ENCODE results near the gene ARRDC1.

DNA sequence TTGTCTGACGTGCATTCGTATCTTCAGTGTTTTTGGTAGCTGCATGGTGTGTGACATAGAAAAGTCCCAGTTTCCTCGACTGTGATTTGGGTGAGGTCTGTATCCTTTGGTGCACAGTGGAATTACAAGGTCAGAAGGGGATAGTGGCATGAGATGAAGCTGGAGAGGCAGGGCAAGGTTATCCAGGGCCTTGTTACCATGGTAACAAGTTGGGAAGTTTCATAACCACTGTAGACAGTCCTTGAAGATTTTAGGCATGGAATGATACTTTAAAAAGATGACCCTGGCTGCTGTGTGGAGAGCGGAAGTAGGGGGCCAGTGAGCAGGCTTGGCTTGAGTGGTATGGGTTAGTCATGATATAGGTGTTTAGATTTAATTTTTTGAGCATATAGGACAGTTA, 25.2 kb downstream of the ARRDC1 start:
- no peak for TF ChIP-seq CHD2 (IDR thresholded peaks at IDR 0.05; ENCODE audit: low read length, partially characterized antibody)
- no peak for TF ChIP-seq EP300 (IDR thresholded peaks at IDR 0.05)
- TF ChIP-seq, protein P1, sequence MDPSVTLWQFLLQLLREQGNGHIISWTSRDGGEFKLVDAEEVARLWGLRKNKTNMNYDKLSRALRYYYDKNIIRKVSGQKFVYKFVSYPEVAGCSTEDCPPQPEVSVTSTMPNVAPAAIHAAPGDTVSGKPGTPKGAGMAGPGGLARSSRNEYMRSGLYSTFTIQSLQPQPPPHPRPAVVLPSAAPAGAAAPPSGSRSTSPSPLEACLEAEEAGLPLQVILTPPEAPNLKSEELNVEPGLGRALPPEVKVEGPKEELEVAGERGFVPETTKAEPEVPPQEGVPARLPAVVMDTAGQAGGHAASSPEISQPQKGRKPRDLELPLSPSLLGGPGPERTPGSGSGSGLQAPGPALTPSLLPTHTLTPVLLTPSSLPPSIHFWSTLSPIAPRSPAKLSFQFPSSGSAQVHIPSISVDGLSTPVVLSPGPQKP (IDR thresholded peaks at IDR 0.05; ENCODE audit: low read depth, low read length) = no peak
- TF ChIP-seq CHD4 (IDR thresholded peaks at IDR 0.05; ENCODE audit: borderline replicate concordance) = no peak
- TF ChIP-seq, protein P2, sequence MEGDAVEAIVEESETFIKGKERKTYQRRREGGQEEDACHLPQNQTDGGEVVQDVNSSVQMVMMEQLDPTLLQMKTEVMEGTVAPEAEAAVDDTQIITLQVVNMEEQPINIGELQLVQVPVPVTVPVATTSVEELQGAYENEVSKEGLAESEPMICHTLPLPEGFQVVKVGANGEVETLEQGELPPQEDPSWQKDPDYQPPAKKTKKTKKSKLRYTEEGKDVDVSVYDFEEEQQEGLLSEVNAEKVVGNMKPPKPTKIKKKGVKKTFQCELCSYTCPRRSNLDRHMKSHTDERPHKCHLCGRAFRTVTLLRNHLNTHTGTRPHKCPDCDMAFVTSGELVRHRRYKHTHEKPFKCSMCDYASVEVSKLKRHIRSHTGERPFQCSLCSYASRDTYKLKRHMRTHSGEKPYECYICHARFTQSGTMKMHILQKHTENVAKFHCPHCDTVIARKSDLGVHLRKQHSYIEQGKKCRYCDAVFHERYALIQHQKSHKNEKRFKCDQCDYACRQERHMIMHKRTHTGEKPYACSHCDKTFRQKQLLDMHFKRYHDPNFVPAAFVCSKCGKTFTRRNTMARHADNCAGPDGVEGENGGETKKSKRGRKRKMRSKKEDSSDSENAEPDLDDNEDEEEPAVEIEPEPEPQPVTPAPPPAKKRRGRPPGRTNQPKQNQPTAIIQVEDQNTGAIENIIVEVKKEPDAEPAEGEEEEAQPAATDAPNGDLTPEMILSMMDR (IDR thresholded peaks at IDR 0.05) = no peak
- no peak for TF ChIP-seq CEBPB (IDR thresholded peaks at IDR 0.05)
- TF ChIP-seq HOXB5 (CRISPR knock-in tag; IDR thresholded peaks at IDR 0.05) = no peak
- TF ChIP-seq POLR2A (IDR thresholded peaks at IDR 0.05; ENCODE audit: low read length) = no peak
- TF ChIP-seq, protein P3, sequence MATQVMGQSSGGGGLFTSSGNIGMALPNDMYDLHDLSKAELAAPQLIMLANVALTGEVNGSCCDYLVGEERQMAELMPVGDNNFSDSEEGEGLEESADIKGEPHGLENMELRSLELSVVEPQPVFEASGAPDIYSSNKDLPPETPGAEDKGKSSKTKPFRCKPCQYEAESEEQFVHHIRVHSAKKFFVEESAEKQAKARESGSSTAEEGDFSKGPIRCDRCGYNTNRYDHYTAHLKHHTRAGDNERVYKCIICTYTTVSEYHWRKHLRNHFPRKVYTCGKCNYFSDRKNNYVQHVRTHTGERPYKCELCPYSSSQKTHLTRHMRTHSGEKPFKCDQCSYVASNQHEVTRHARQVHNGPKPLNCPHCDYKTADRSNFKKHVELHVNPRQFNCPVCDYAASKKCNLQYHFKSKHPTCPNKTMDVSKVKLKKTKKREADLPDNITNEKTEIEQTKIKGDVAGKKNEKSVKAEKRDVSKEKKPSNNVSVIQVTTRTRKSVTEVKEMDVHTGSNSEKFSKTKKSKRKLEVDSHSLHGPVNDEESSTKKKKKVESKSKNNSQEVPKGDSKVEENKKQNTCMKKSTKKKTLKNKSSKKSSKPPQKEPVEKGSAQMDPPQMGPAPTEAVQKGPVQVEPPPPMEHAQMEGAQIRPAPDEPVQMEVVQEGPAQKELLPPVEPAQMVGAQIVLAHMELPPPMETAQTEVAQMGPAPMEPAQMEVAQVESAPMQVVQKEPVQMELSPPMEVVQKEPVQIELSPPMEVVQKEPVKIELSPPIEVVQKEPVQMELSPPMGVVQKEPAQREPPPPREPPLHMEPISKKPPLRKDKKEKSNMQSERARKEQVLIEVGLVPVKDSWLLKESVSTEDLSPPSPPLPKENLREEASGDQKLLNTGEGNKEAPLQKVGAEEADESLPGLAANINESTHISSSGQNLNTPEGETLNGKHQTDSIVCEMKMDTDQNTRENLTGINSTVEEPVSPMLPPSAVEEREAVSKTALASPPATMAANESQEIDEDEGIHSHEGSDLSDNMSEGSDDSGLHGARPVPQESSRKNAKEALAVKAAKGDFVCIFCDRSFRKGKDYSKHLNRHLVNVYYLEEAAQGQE (IDR thresholded peaks at IDR 0.05) = no peak
- TF ChIP-seq SREBF2 (IDR thresholded peaks at IDR 0.05) = no peak
- TF ChIP-seq, protein P4, sequence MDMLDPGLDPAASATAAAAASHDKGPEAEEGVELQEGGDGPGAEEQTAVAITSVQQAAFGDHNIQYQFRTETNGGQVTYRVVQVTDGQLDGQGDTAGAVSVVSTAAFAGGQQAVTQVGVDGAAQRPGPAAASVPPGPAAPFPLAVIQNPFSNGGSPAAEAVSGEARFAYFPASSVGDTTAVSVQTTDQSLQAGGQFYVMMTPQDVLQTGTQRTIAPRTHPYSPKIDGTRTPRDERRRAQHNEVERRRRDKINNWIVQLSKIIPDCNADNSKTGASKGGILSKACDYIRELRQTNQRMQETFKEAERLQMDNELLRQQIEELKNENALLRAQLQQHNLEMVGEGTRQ (IDR thresholded peaks at IDR 0.05) = no peak

All from A549 (cell line).